ENCODE data around the gene BRINP3.
"Not testable (repeated sequence)": the region's sequence is repeated elsewhere in the genome, so short reads cannot be mapped to it uniquely, and the experiment has no call there.

Gene BRINP3

GRCh38 chr1:190477762-190478148 lies at the start of gene BRINP3:
Gene BRINP3 (minus strand): TSS chr1:190477864.
- DNase-seq (ENCODE audit: low read depth in 2 of 2), result no peak

- DNase-seq (ENCODE audit: low read depth in 2 of 2), result no peak
Measured at GRCh38 chr1:190511554-190511953, 33.9 kb upstream of the BRINP3 start.

- DNase-seq (ENCODE audit: low read depth in 2 of 2), result no peak
Measured at GRCh38 chr1:190507357-190507756, 29.7 kb upstream of the BRINP3 start.

- not testable (repeated sequence) for DNase-seq (ENCODE audit: low read depth in 2 of 2)
Measured at GRCh38 chr1:190504539-190504938, 26.9 kb upstream of the BRINP3 start.

GRCh38 chr1:190497565-190497964 lies 19.9 kb upstream of the BRINP3 start:
- DNase-seq (ENCODE audit: low read depth in 2 of 2), result no peak

- DNase-seq (ENCODE audit: low read depth in 2 of 2), result no peak
Measured at GRCh38 chr1:190494451-190494850, 16.8 kb upstream of the BRINP3 start.

GRCh38 chr1:190491404-190491803 lies 13.7 kb upstream of the BRINP3 start:
- DNase-seq (ENCODE audit: low read depth in 2 of 2), result no peak

- DNase-seq (ENCODE audit: low read depth in 2 of 2), result no peak
Measured at GRCh38 chr1:190484045-190484444, 6.4 kb upstream of the BRINP3 start.

- no peak for DNase-seq (ENCODE audit: low read depth in 2 of 2)
Measured at GRCh38 chr1:190480231-190480630, 2.6 kb upstream of the BRINP3 start.

- no peak for DNase-seq (ENCODE audit: low read depth in 2 of 2)
Measured at GRCh38 chr1:190479516-190479915, 1.9 kb upstream of the BRINP3 start.

GRCh38 chr1:190479050-190479397 lies 1.4 kb upstream of the BRINP3 start:
- DNase-seq (ENCODE audit: low read depth in 2 of 2), result no peak

GRCh38 chr1:190478149-190479049 lies 735 bp upstream of the BRINP3 start:
- no peak for DNase-seq (ENCODE audit: low read depth in 2 of 2)

- DNase-seq (ENCODE audit: low read depth in 2 of 2), result no peak
Measured at GRCh38 chr1:190476806-190477205, 858 bp downstream of the BRINP3 start.

GRCh38 chr1:190476321-190476720 lies 1.3 kb downstream of the BRINP3 start:
- DNase-seq (ENCODE audit: low read depth in 2 of 2), result no peak

GRCh38 chr1:190475421-190476141 lies 2.1 kb downstream of the BRINP3 start:
- DNase-seq (ENCODE audit: low read depth in 2 of 2), result no peak

- no peak for DNase-seq (ENCODE audit: low read depth in 2 of 2)
Measured at GRCh38 chr1:190474650-190475211, 2.9 kb downstream of the BRINP3 start.

GRCh38 chr1:190474010-190474409 lies 3.7 kb downstream of the BRINP3 start:
- DNase-seq (ENCODE audit: low read depth in 2 of 2), result no peak

GRCh38 chr1:190472494-190472893 lies 5.2 kb downstream of the BRINP3 start:
- no peak for DNase-seq (ENCODE audit: low read depth in 2 of 2)

- DNase-seq (ENCODE audit: low read depth in 2 of 2), result no peak
Measured at GRCh38 chr1:190472042-190472441, 5.6 kb downstream of the BRINP3 start.

GRCh38 chr1:190464690-190465089 lies 13.0 kb downstream of the BRINP3 start:
- no peak for DNase-seq (ENCODE audit: low read depth in 2 of 2)

- no peak for DNase-seq (ENCODE audit: low read depth in 2 of 2)
Measured at GRCh38 chr1:190456129-190456528, 21.5 kb downstream of the BRINP3 start.

- no peak for DNase-seq (ENCODE audit: low read depth in 2 of 2)
Measured at GRCh38 chr1:190455631-190456030, 22.0 kb downstream of the BRINP3 start.

- DNase-seq (ENCODE audit: low read depth in 2 of 2), result no peak
Measured at GRCh38 chr1:190453550-190453949, 24.1 kb downstream of the BRINP3 start.
